Measurements from ENCODE around the gene ZSCAN1.

DNA sequence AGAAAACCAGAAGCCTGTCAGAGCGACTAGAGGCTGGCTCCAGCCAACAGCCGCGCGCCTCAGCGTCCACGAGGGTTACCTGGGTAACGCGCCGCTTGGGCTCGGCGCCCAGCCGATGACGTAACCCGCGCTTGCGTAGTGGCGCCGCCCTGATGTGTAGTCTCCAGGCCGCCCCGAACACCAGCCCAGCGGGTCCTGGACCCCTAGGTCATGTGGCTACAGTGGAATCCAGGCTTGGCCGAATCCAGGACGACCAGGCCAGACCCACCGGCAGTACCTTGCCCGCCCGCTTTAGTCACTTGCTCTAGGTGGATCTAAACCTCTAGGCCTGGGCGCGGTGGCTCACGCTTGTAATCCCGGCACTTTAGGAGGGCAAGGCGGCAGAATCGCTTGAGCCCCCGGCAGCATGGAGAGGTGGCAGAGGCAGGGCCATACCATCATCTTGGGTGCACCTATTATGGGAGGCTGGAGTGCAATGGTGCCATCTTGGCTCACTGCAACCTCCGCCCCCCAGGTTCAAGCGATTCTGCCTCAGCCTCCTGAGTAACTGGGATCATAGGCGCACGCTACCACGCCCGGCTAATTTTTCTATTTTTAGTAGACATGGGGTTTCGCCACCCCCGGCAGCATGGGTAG lies 24.0 kb upstream of the ZSCAN1 start:
- TF ChIP-seq, protein P1, sequence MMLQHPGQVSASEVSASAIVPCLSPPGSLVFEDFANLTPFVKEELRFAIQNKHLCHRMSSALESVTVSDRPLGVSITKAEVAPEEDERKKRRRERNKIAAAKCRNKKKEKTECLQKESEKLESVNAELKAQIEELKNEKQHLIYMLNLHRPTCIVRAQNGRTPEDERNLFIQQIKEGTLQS (CRISPR knock-in tag; conservative IDR thresholded peaks at IDR 0.05), result no peak
- TF ChIP-seq FOXK1 (CRISPR knock-in tag; IDR thresholded peaks at IDR 0.05) (peak; percentile 85), RELA (CRISPR knock-in tag; IDR thresholded peaks at IDR 0.05; ENCODE audit: borderline replicate concordance) (no peak; the same call in 1 of the 2 replicates), NR1H2 (CRISPR knock-in tag; IDR thresholded peaks at IDR 0.05) (no peak), CTCF (IDR thresholded peaks at IDR 0.05) (no peak), CREB1 (CRISPR knock-in tag; IDR thresholded peaks at IDR 0.05) (peak; percentile 85; the same call in 1 of the 2 replicates)
- TF ChIP-seq, protein P2, sequence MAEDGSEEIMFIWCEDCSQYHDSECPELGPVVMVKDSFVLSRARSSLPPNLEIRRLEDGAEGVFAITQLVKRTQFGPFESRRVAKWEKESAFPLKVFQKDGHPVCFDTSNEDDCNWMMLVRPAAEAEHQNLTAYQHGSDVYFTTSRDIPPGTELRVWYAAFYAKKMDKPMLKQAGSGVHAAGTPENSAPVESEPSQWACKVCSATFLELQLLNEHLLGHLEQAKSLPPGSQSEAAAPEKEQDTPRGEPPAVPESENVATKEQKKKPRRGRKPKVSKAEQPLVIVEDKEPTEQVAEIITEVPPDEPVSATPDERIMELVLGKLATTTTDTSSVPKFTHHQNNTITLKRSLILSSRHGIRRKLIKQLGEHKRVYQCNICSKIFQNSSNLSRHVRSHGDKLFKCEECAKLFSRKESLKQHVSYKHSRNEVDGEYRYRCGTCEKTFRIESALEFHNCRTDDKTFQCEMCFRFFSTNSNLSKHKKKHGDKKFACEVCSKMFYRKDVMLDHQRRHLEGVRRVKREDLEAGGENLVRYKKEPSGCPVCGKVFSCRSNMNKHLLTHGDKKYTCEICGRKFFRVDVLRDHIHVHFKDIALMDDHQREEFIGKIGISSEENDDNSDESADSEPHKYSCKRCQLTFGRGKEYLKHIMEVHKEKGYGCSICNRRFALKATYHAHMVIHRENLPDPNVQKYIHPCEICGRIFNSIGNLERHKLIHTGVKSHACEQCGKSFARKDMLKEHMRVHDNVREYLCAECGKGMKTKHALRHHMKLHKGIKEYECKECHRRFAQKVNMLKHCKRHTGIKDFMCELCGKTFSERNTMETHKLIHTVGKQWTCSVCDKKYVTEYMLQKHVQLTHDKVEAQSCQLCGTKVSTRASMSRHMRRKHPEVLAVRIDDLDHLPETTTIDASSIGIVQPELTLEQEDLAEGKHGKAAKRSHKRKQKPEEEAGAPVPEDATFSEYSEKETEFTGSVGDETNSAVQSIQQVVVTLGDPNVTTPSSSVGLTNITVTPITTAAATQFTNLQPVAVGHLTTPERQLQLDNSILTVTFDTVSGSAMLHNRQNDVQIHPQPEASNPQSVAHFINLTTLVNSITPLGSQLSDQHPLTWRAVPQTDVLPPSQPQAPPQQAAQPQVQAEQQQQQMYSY (CRISPR knock-in tag; IDR thresholded peaks at IDR 0.05), result no peak; the same call in 1 of the 2 replicates
